Adipocyte (in vitro differentiated cells): ENCODE measurements around the gene HOXA3.
A peak's percentile ranks its signal among the peaks of the same experiment; 100 is the strongest.

ENCODE experiments used
- DNase-seq: peaks from one replicate; pipeline ENCODE4 v3.0.0-alpha.2; 2015; ENCODE audit warnings: low read depth
- H3K27me3 ChIP-seq: replicated peaks from 2 replicates; pipeline ENCODE4 v1.7.0; 2013; ENCODE audit warnings: mild to moderate bottlenecking, low read length, moderate library complexity; ENCODE audit not compliant: control insufficient read depth, insufficient read depth
- H3K36me3 ChIP-seq: 2 replicates; pipeline ENCODE4 v1.7.0; 2013; ENCODE audit warnings: low read length, mild to moderate bottlenecking, moderate library complexity; ENCODE audit not compliant: control insufficient read depth, insufficient read depth, severe bottlenecking
- H3K4me1 ChIP-seq: 2 replicates; pipeline ENCODE4 v1.7.0; 2013; ENCODE audit warnings: mild to moderate bottlenecking, low read length, moderate library complexity; ENCODE audit not compliant: control insufficient read depth, insufficient read depth
- H3K4me3 ChIP-seq: 2 replicates; pipeline ENCODE4 v1.7.0; 2013; ENCODE audit warnings: mild to moderate bottlenecking, low read length, moderate library complexity
- H3K9ac ChIP-seq: 2 replicates; pipeline ENCODE4 v1.7.0; 2013; ENCODE audit warnings: mild to moderate bottlenecking, low read length, moderate library complexity
- H3K9me3 ChIP-seq: 2 replicates; pipeline ENCODE4 v1.7.0; 2013; ENCODE audit warnings: mild to moderate bottlenecking, low read length, moderate library complexity; ENCODE audit not compliant: control insufficient read depth

HOXA3 gene

GRCh38 chr7:27167916-27168264 is 15.5 kb upstream of the HOXA3 start:
- Histone ChIP-seq H3K36me3 (peaks cover 3% of the 10 kb centered on the region), H3K4me3 (peak overlapping the region; percentile 94), H3K4me1 (peaks cover 41% of the 10 kb centered on the region), H3K9ac (peak overlapping the region; percentile 93), H3K9me3 (no peaks in the 10 kb centered on the region), H3K27me3 (no peaks in the 10 kb centered on the region)
- no peak for DNase-seq

GRCh38 chr7:27166531-27167505 is 14.4 kb upstream of the HOXA3 start:
- H3K9me3 ChIP-seq, result no peaks in the 10 kb centered on the region
- no peaks in the 10 kb centered on the region for H3K27me3 ChIP-seq
- H3K36me3 ChIP-seq, result peaks cover 5% of the 10 kb centered on the region
- peaks cover 37% of the 10 kb centered on the region for H3K4me1 ChIP-seq
- peak overlapping the region; percentile 94 for H3K4me3 ChIP-seq
- DNase-seq, result no peak
- H3K9ac ChIP-seq, result peak overlapping the region; percentile 93

DNA sequence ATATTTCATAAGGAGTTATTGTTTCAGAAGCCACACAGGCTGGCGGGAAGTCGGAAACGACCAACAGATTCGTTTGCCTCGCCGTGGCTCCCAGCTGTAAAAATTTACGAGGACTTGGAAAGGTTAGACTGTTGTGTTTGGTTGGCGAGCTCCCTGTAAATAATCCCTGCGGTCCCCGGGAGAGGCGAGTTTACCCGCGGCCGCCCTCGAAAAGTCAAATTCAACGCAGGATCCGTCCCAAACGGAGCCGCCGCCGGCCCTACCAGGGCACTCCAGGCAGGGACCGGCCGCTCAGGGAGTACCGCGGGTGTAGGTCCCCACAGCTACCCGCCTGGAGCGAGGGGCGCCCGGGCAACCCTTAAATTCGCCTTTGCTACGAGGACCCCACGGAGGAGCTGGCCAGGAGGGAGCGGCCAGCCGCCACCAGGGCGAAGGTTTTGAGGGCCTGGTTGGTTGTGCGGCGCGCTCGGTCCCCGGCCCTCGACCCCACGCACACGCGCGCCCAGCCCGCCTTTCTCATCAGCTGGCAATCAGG is 13.7 kb upstream of the HOXA3 start:
- Histone ChIP-seq H3K36me3 (peaks cover 5% of the 10 kb centered on the region), H3K9ac (peak overlapping the region; percentile 93), H3K4me1 (peaks cover 39% of the 10 kb centered on the region), H3K9me3 (no peaks in the 10 kb centered on the region), H3K27me3 (no peaks in the 10 kb centered on the region), H3K4me3 (peak overlapping the region; percentile 94)
- no peak for DNase-seq

DNA sequence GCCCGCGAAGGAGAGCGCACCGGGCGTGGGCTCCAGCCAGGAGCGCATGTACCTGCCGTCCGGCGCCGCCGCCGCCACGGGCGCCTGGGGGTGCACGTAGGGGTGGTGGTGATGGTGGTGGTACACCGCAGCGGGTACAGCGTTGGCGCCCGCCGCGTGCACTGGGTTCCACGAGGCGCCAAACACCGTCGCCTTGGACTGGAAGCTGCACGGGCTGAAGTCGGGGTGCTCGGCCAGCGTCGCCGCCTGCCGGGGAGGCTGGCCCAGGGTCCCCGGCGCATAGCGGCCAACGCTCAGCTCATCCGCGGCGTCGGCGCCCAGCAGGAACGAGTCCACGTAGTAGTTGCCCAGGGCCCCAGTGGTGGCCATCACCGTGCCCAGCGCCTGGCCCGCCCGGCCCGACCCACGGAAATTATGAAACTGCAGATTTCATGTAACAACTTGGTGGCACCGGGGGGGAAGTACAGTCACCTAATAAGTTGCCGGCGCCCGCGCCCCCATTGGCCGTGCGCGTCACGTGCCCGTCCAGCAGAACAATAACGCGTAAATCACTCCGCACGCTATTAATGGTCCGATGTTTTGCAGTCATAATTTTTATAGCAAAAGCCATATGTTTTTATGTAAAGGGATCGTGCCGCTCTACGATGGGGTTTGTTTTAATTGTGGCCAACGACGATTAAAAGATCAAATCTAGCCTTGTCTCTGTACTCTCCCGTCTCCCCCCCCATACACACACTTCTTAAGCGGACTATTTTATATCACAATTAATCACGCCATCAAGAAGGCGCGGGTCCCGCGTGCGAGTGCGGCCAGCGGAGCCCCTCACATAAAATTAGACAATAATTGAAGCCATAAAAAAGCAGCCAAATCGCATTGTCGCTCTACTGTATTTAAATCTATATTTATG is 13.0 kb upstream of the HOXA3 start, which contains the start of gene HOXA9:
HOXA9 (minus strand) TSS at position 449 of the 907 bp plus-strand sequence; CDS start at position 369, 80 bp downstream.
- H3K36me3 ChIP-seq, result peaks cover 5% of the 10 kb centered on the region
- H3K9me3 ChIP-seq, result no peaks in the 10 kb centered on the region
- H3K27me3 ChIP-seq, result no peaks in the 10 kb centered on the region
- H3K4me1 ChIP-seq, result peaks cover 42% of the 10 kb centered on the region
- no peak for DNase-seq
- H3K9ac ChIP-seq, result peak within 1 kb of the TSS; percentile 93
- H3K4me3 ChIP-seq, result peak within 1 kb of the TSS; percentile 94

- Histone ChIP-seq H3K4me1 (peaks cover 46% of the 10 kb centered on the region), H3K36me3 (peaks cover 5% of the 10 kb centered on the region), H3K9me3 (no peaks in the 10 kb centered on the region), H3K9ac (peak overlapping the region; percentile 93), H3K27me3 (no peaks in the 10 kb centered on the region), H3K4me3 (peak overlapping the region; percentile 94)
- no peak for DNase-seq
Observed at GRCh38 chr7:27164367-27165088, 12.1 kb upstream of the HOXA3 start.

DNA sequence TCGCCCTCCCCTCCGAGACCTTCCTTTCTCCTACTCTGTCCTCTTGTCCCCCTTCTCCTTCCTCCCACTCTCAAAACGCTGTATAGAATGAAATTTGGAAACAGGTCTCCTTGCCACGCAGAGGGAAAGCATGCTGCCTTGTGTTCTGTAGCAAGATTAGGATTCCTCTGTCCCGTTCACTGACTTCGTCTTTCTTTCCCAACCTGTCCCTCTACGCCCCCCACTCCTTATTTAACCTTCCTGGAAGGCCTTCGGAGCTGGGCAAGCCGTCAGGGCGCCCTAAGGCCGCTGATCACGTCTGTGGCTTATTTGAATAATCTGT is 11.6 kb upstream of the HOXA3 start:
- H3K9me3 ChIP-seq, result no peaks in the 10 kb centered on the region
- H3K9ac ChIP-seq, result peak overlapping the region; percentile 93
- peaks cover 46% of the 10 kb centered on the region for H3K4me1 ChIP-seq
- peaks cover 5% of the 10 kb centered on the region for H3K36me3 ChIP-seq
- no peak for DNase-seq
- no peaks in the 10 kb centered on the region for H3K27me3 ChIP-seq
- H3K4me3 ChIP-seq, result peak overlapping the region; percentile 94

DNA sequence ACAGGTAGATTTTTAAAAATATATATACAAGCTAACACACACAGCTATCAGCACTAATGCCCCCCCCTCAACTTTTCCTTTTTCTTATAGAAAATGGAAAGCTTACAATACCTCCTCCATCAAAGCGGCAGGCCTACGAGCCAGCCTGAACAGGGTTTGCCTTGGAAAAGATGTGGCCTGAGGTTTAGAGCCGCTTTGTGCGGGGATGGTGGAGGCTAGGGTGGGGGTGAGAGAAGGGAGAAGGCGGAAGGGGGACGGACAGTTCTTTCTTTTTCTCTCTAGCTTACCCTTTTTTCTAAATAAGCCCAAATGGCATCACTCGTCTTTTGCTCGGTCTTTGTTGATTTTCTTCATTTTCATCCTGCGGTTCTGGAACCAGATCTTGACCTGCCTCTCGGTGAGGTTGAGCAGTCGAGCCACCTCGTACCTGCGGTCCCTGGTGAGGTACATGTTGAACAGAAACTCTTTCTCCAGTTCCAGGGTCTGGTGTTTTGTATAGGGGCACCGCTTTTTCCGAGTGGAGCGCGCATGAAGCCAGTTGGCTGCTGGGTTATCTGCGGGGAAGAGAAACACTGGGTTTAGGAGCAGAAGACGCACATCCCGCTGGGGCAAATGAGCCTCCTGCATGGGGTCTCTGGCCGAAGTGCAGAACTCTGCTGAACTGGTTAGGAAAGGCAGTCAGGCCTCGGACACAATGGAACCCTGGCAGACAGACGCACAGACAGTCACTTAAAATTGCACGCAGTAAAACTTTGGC is 11.1 kb upstream of the HOXA3 start:
- Histone ChIP-seq H3K27me3 (no peaks in the 10 kb centered on the region), H3K9ac (peak overlapping the region; percentile 93), H3K4me3 (peak overlapping the region; percentile 94), H3K36me3 (peaks cover 5% of the 10 kb centered on the region), H3K4me1 (peaks cover 43% of the 10 kb centered on the region), H3K9me3 (no peaks in the 10 kb centered on the region)
- no peak for DNase-seq

- no peak for DNase-seq
- Histone ChIP-seq H3K4me3 (peak overlapping the region; percentile 94), H3K36me3 (peaks cover 5% of the 10 kb centered on the region), H3K9ac (peak overlapping the region; percentile 93), H3K27me3 (no peaks in the 10 kb centered on the region), H3K9me3 (no peaks in the 10 kb centered on the region), H3K4me1 (peaks cover 36% of the 10 kb centered on the region)
Observed at GRCh38 chr7:27162561-27163287, 10.3 kb upstream of the HOXA3 start.

DNA sequence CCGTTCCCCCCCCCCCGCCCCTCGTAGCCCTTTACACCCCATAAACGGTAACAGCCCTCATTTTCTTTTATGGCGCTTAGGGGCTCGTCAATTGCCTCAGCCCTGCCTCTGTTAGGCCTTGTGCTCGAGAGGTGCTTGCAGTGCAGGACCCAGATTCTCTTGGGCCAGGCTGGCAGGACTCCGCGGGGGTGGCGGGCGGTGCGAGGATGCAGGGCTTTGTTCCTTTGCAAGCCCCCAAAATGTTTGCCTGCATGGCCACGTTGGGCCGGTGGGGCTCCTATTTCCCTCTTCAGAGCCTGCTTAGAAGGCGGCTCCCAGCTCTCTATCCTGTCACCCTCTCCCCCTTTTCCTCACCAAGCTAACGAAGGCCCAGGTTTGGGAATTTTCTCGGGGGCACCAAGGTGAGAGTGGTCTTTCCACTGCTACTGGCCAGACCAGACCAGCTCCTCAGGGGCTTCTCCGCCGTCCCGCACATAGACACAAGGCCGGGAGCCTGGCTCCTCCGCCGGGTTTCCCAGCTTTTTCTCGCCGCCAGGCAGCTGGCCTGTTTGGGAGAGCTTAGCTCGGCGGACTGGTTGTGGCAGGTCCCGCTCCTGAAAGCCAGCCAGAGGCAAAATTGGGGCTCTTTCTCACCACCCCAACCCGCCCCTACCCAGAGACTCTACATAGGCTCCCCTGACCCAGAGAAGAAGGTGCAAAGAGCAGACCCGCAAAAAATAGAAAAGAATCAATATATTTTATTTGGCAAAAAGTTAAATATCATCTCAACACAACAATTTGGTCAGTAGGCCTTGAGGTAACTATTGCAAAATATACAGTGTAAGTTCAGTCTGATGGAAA is 9.6 kb upstream of the HOXA3 start:
- H3K4me3 ChIP-seq, result peak overlapping the region; percentile 94
- peak overlapping the region; percentile 93 for H3K9ac ChIP-seq
- peaks cover 32% of the 10 kb centered on the region for H3K4me1 ChIP-seq
- DNase-seq, result no peak
- no peaks in the 10 kb centered on the region for H3K27me3 ChIP-seq
- no peaks in the 10 kb centered on the region for H3K9me3 ChIP-seq
- peaks cover 5% of the 10 kb centered on the region for H3K36me3 ChIP-seq
